Measurements from ENCODE around the gene CLDN4.
A peak's percentile ranks its signal among the peaks of the same experiment; 100 is the strongest.
"Not testable (repeated sequence)": the region's sequence is repeated elsewhere in the genome, so short reads cannot be mapped to it uniquely, and the experiment has no call there.

CLDN4 gene

DNA sequence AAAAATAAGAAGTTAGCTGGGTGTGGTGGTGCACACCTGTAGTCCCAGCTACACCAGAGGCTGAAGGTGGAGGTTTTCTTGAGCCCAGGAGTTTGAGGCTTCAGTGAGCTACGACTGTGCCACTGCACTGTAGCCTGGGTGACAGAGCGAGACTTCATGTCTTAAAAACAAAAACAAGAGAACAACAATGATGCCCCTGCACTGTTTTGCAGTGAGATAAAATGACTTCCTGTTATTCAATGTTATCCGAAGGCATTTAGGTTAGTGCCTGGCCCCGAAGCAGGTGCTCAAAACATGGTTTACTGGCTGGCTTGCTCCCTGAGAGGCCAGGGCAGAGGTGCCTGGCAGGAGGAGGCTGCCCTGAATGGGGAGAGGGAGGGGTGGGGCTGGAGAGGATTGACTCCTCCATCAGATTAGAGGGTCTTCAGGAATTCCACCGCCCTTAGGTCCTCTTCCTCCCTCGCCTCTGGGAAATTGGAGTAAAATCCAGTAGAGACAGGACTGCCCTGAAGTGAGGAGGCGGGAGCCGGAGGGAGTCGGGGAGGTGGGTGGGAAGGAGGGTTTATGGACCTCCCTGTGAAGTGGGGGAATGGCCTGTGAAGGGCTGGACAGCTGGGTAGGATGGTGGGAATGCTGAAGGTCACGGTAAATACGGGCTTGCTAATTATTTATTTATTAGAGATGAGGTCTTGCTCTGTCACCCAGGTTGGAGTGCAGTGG is 6.8 kb upstream of the CLDN4 start:
- no peak for DNase-seq

DNA sequence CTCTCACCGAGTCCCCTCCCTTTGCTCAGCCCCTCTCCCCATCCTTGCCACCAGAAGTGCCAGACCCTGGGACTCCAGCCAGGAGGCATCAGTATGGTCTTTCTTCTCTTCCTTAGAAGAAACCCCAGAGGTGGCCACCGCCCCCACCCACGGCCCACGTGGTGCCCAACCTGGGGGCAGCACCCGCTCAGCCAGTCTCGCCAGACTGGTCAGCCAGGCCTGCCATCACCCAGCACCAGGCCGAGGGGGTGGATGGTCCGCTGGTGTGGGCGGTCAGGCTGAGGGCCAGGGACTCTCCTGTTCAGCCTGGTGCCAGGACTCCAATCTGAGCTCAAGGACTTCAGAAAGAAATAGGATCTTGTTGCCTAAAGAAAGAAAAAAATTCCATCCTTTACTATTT is 5.8 kb upstream of the CLDN4 start:
- no peak for DNase-seq

DNA sequence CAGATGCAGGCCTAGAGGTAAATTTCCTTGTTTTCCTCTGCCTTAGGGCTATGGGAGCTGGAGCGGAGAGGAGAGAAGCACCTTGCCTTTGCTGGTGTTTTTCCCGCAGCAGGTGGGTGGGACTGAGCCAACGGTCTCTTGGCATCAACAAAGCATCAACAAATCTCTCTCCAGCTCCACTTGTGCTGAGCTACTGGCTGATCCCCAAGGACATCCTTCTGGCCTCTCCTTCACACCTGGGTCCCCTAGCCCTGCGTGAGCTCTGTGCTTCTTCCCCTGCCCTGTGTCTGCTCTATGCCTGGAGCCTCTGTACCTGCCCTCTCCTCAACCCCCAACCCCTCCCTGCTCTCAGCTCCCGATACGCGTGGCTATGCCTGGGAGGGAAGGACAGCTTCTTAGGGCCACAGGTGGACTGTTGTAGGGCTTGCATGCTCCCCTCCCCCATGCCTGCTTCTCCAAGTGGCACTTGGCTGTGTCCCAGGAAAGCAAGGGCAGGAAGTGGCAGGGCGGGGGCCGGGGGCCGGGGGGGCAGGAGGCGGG is 3.2 kb upstream of the CLDN4 start:
- no peak for DNase-seq

DNA sequence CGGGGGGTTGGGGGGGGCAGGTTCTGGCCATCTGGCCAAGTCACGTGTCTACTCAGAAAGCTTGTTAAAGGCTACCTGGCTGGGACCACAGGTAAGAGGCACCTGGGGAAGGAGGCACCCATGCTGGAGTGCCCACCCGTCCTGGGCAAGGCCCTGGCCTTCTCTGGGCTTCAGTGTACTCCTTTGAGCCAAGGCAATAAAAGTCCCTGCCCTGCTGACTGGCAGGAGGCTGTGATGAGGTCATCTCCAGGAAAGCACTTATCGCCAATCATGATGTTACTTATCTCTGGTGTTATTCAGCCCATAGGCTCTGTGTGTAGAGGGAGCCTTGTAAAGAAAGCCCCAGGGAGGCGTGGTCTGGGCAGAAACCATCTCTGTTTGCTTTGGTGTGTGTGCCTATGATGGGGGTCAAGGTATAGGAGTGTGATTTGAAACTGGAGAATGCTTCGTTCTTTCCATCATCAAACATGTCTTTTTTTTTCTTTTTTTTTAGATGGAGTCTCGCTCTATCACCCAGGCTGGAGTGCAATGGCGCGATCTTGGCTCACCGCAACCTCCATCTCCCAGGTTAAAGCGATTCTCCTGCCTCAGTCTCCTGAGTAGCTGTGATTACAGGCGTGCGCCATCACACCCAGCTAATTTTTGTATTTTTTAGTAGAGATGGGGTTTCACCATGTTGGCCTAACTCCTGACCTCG is 2.5 kb upstream of the CLDN4 start:
- no peak for DNase-seq

DNA sequence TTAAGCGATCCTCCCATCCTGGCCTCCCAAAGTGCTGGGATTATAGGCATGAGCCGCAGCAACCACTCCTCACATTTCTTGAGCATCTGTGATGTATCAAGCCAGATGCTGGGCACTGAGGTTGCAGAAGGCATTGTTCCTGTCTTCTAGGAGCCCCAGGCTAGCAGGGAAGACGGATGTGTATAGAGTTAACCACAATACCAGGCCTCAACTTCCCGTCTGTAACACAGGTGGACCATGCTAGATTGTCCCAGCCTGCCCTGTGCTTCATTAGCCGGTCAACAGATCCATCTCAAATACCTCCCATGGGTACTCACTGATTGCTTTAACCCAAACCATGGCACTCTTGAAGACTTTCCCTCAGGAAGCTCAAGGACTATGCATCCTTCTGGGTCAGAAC is 1.8 kb upstream of the CLDN4 start:
- DNase-seq = no peak

DNA sequence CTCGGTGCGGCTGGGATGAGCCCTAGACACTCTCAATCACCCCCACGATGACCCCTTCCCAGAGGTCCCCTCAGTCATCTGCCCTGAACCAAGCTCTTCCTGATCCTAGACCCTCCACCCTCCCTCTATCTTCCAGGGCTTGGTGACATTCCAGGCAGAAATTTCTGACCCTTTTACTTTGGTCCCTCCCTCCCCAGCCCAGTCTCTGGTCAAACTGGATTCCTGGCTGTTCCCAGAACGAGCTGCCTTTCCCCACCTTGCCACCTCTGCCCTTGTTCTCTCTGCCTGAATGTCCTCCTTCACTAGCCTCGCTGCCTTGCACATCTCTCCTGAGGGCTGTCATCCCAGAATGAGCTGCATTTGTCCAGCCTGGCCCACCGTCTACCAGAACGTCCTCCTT is 1.3 kb upstream of the CLDN4 start:
- no peak for DNase-seq

DNA sequence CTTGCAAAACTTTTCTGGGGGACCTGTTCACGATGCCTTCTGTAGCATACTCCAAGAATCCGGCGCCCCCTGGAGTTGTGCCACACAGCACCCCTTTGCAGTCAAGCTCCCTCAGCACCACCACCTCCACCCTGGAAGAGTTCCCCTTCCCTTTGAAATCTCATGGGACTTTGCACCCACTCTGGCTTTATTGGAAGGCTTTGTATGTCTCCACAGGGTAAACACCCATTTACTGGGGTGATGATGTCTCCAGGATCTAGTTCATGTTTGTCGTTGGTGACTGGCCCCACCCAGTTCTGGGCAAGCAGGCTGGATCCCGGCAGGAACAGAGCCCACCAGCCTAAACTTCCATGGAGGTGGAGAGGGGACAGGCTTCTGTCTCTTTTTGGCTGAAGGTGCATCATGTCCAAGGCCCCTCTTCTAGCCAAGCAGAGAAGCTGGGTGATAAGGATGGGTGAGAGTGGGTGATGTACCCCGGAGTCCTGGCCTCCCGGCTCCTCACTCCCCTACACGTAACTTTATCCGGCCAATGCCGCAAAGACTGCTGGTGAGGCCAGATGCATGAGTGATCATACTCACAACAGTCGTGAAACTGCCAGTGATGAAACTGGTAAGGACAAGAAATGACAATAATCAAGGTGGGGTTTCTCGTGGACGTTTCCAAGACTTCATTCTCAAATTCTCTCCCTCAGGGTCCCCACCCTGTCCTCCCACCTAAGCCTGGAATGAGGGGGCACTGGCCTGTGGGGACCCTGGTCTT is 695 bp upstream of the CLDN4 start:
- no peak for DNase-seq

DNA sequence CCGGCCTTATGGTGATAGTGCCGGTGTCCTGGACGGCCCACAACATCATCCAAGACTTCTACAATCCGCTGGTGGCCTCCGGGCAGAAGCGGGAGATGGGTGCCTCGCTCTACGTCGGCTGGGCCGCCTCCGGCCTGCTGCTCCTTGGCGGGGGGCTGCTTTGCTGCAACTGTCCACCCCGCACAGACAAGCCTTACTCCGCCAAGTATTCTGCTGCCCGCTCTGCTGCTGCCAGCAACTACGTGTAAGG is 713 bp downstream of the CLDN4 start:
- no peak for DNase-seq

DNA sequence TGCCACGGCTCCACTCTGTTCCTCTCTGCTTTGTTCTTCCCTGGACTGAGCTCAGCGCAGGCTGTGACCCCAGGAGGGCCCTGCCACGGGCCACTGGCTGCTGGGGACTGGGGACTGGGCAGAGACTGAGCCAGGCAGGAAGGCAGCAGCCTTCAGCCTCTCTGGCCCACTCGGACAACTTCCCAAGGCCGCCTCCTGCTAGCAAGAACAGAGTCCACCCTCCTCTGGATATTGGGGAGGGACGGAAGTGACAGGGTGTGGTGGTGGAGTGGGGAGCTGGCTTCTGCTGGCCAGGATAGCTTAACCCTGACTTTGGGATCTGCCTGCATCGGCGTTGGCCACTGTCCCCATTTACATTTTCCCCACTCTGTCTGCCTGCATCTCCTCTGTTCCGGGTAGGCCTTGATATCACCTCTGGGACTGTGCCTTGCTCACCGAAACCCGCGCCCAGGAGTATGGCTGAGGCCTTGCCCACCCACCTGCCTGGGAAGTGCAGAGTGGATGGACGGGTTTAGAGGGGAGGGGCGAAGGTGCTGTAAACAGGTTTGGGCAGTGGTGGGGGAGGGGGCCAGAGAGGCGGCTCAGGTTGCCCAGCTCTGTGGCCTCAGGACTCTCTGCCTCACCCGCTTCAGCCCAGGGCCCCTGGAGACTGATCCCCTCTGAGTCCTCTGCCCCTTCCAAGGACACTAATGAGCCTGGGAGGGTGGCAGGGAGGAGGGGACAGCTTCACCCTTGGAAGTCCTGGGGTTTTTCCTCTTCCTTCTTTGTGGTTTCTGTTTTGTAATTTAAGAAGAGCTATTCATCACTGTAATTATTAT is 1.2 kb downstream of the CLDN4 start:
- DNase-seq = no peak

DNA sequence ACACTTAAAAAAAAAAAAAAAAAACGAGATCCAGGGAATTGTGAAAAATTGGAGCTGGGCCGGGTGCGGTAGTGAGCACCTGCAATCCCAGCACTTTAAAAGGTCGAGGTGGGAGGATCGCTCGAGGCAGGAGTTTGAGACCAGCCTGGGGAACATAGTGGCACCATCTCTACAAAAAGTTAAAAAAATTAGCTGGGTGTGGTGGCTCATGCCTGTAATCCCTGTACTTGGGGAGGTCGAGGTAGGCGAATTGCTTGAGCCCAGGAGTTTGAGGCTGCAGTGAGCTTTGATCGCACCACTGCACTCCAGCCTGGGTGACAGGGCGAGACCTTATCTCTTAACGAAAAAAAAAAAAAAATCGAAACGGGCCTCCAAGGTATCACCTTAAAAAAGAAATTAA is 2.0 kb downstream of the CLDN4 start:
- DNase-seq = no peak

DNA sequence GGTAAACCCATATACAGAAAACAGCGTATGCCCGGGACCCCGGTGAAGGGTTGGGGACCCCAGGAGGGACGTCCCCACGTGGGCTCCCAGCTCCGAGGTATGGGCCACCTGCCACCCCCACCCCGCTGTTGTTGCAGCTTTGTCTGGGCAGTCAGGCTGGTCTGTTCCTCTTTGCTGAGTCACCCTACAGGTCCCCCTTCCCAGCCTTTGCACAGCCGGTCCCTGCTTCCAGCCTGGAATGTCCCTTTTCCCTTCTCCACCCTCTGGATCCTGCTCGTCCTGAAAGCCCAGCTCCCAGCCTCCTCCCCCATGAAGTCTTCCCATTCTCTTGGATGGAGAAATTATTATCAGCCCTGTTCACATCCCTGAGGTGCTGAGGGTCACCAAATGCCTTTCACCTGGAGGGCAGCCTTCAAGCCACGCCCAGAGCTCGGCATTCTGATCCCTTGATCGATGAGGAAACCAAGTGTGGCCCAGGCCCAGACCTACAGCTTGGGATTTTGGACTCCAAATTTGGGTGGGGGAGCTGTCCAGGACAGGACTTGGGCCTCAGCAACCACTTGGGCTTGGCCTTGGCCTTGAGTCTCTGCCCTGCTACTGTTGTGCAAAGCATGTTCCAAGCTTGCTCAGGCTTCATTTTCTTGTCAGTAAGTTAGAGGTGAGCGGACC is 2.6 kb downstream of the CLDN4 start:
- DNase-seq = no peak

DNA sequence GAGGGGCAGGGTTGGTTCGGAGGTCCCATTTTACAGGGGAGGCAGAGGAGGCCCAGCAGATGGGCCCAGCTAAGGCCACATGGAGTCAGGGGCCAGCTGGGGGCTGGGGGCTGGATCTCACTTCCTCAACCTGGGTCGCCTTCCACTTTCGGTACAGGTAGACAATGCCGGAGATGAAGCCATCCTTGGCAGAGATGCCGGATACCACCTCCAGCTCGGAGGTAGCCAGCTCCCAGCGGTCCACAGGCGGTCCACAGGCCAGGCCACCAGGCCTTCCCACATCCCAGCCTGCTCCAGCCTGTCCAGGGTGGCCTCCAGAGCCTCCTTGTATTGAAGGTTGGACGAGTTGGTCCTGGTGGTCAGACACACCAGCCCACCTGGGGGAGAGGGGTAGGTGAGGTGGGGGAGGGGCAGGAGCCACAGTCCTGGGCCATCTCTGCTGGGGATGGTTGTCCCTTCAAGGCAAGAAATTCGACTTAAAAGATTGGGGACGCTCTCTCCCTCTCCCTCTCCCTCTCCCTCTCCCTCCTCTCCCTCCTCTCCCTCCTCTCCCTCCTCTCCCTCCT is 3.9 kb downstream of the CLDN4 start:
- DNase-seq = no peak

DNA sequence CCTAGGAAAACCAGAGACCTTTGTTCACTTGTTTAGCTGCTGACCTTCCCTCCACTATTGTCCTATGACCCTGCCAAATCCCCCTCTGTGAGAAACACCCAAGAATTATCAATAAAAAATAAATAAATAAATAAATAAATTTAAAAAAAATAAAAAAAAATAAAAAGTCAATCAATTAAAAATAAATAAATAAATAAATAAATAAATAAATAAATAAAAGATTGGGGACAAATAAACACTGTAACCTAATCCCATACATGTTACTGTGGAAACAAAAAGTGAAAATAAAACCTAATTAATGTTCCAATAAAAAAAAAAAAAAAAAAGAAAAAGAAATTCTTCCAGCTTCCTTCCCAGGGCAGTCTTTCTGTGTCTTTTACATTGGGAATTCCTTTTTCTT is 6.4 kb downstream of the CLDN4 start:
- DNase-seq = not testable (repeated sequence)

DNA sequence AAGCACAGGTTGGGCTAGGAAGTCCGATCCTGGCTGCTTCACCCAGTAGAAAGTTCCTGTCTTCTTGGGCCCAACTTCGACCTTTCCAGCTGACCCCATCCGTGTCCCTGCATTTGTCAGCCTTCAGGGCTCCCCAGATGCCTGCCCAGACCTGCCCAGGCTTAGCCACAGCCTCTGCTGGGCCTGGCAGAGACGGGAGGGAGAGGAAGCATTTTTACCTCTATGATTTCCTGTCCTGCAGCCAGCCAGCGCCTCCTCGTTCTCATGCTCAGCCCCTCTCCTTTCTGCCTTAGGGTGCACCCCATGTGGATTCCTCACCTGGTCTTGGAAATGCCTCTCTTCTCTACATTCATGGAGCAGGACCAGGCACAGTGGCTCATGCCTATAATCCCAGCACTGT is 7.8 kb downstream of the CLDN4 start:
- DNase-seq = no peak

DNA sequence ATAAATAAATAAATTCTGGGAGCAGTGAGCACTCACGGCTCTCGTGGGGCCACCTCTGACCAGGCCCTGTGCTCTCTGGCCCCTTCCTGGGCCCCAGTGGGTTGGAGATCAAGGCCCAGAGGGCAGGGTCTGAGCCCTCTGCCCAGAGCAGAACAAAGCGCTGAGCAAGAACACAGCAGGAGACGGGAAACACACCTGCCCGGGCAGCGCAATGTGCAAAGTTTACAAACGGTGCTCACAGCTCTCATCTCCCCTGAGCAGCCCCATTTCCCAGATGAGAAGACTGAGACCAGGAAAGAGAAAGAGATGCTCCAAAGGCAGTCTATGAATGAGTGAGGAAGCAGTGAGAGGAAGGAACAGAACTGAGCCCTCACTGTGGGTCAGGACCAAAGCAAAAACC is 8.5 kb downstream of the CLDN4 start:
- DNase-seq = no peak

DNA sequence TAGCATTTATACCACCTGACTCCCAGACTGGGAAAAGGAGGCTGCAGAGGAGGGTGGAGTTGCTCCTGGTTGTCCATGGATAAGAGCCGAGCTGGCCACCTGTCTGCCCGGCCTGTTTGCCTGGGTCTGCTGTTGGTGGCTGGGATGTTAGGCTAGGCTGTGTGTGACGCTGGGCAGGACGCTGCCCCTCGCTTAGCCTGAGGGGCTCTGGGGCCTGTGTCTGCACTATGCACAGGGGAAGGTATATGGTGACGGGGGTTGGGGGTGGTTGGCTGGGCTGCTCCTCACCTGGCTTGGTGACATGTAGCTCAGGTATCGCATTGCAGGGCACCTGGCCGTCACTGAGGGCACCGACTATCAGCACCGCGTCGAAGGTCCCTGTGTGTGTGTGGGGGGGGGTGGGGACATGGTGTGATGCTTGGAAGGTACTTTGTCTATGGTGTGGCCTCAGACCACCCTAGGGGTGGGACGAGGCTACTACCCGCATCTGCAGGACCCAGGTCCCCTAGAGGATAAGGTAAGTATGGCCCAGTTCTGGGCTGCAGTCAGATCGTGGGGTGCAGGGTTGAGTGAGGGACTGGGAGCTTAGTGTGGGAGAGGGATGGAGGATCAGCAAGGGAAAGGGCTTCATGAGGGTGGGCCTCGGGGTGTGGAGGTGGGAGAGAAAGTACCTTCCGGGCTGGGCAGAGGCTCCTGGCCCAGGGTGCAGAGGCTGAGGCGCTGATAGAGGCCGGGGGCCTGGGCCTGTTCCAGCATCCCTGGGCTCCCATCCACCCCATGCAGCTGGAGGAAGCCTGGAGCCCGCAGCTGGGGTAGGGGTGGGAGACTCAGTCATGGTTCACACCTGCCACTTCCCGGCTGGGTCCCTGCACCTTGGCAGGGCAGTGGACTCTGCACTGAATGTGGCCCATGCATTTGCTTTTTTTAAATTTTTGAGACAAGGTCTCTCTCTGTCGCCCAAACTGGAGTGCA is 9.2 kb downstream of the CLDN4 start:
- no peak for DNase-seq

DNA sequence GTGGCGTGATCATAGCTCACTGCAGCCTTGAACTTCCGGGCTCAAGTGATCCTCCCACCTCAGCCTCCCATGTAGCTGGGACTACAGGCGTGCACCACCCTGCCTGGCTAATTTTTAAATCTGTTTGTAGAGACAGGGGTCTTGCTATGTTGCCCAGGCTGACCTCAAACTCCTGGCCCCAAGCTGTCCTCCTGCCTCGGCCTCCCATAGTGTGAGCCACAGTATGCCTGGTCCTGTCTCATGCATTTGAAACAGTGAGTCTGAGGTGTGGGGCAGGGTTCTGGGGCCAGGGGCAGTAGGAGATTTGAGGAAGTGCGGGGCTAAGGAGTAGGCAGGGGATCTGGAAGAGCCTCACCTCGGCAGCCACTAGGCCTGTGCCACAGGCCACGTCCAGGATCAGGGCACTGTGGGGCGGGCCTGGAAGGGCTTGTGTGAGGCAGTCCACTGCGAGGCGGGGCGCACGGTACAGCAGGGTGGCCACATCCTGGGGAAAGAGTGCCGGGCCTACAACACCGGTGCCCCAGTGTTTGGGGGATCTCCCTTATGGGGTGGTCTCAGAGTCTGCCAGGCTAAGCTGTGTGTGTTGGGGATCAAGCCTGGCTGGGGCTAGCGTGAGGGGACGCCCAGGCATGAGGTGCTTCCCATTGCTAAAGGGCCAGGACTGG is 10.1 kb downstream of the CLDN4 start:
- DNase-seq = no peak

DNA sequence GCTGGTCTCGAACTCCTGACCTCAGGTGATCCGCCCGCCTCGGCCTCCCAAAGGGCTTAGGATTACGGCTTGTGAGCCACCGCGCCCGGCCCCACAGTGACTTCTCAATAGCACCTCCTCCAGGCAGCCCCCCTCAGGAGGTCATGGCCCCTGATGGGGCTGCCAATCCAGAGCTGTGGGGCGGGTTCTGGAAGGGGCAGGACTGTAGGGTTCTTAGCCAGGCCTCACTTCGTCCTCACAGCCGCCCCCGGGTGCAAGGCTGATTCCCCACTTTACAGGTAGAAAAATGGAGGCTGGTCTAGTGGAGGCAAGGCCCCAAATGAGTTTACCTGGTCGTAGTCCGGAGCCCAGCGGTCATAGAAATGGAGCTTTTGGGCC is 10.9 kb downstream of the CLDN4 start:
- no peak for DNase-seq

DNA sequence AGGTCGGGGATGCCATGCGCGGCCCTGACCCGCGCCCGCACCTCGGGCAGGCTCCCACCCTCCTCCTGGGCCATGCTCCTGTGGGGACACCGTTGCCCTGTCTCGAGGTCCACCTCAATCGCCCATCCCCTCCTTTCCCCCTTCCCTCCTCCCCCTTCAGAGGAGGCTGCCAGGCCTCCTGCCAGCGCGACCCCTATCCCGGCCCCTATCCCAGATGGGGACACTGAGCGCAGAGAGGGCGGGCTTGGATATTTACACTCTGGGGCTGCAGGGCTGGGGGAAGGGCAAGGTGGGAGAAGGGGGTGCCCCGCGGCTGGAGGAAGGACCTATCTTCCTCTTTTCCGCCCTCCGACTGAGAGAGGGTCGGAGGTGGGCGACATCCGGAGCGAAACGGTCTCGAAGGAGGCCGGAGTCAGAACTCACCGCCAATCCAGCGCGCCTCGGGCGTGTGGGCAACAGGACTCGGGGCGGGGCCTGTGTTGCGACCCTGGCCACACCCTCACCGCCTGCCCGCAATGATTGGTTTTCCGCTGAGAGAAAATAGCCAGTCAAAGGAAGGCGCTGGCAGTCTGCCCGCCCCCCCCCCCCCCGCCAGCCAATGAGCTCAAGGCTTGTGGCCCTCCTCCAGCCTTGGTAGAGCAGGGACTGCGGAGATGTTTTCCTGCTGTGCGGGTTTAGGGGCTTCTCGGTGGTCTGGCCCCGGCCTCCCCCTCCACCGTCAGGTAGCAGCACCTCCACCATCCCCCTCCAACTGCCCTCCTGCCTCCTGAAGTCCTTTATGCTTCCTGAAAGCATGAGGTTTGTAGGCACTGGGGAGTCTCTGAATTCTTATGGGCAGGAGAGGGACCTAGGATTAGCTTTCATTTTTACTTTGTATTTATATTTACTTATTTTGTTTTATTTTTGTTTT is 11.5 kb downstream of the CLDN4 start, which contains the start of gene METTL27:
METTL27 (minus strand) TSS at position 450 of the 910 bp plus-strand sequence; CDS start at position 74, 376 bp downstream.
- DNase-seq = peak; percentile 87 to 88

All from activated CD4-positive, alpha-beta T cell treated with anti-CD3 and anti-CD28 coated beads for 4 hours (primary cell).